ENCODE results near the gene CXXC1.

- TF ChIP-seq CTCF (IDR thresholded peaks at IDR 0.05; ENCODE audit: low read length) (no peak), EZH2phosphoT487 (IDR thresholded peaks at IDR 0.05; ENCODE audit: low read length) (no peak)
Measured at GRCh38 chr18:50280707-50281294, 6.7 kb downstream of the CXXC1 start.
